Liver (tissue), 9 donors: ENCODE data around the gene PLCB4. TPM values are rescaled to one million over a fixed set of nuclear protein-coding genes. Genes with fewer than 3 reads are reported as not detected.

Source experiments
- DNase-seq: peaks from one replicate; pipeline ENCODE4 v3.0.0-alpha.2; 2017; ENCODE audit warnings: low spot score
- H3K27ac ChIP-seq, 2 donors: one replicate each; pipeline ENCODE4 v1.7.0; 2013; ENCODE audit warnings: inconsistent platforms in 2 of 2, low read length in 2 of 2, control low read depth in 1 of 2, low read depth in 1 of 2, mild to moderate bottlenecking in 1 of 2
- H3K27me3 ChIP-seq, 4 donors: one replicate each; pipeline versions ENCODE4 v1.6.1 to v1.7.0; 2013; ENCODE audit warnings: low read length in 3 of 4, inconsistent platforms in 1 of 4, mild to moderate bottlenecking in 1 of 4, moderate library complexity in 1 of 4; ENCODE audit not compliant: control insufficient read depth in 4 of 4, insufficient read depth in 4 of 4
- H3K36me3 ChIP-seq, 4 donors: one replicate each; pipeline versions ENCODE4 v1.6.1 to v1.7.0; 2013; ENCODE audit warnings: low read length in 3 of 4, mild to moderate bottlenecking in 3 of 4, low read depth in 1 of 4, moderate library complexity in 1 of 4; ENCODE audit not compliant: control insufficient read depth in 4 of 4, insufficient read depth in 3 of 4
- H3K4me1 ChIP-seq, 4 donors: one replicate each; pipeline versions ENCODE4 v1.6.1 to v1.7.0; 2013; ENCODE audit warnings: low read length in 3 of 4, mild to moderate bottlenecking in 3 of 4, moderate library complexity in 1 of 4; ENCODE audit not compliant: control insufficient read depth in 4 of 4, insufficient read depth in 4 of 4
- H3K4me3 ChIP-seq, 3 donors: one replicate each; pipeline versions ENCODE4 v1.6.1 to v1.7.0; 2013; ENCODE audit warnings: low read length in 3 of 3, control low read depth in 1 of 3, low read depth in 1 of 3, mild to moderate bottlenecking in 1 of 3
- H3K9ac ChIP-seq, 2 donors: one replicate each; pipeline ENCODE4 v1.7.0; 2013; ENCODE audit warnings: low read length in 2 of 2, mild to moderate bottlenecking in 2 of 2, moderate library complexity in 2 of 2, control low read depth in 1 of 2, low read depth in 1 of 2
- H3K9me3 ChIP-seq, 4 donors: one replicate each; pipeline versions ENCODE4 v1.6.1 to v1.7.0; 2013; ENCODE audit warnings: low read length in 3 of 4; ENCODE audit not compliant: control insufficient read depth in 4 of 4
- ATF3 ChIP-seq: IDR thresholded peaks from 2 replicates; pipeline ENCODE4 v1.6.1; 2016; ENCODE audit warnings: antibody characterized with exemption
- CTCF ChIP-seq: fragments of 150-350 bp; IDR thresholded peaks from 2 replicates; pipeline ENCODE4 v1.5.1; 2017; ENCODE audit warnings: improper control_type of control experiment, low read depth, low read length; ENCODE audit not compliant: missing input control
- EGR1 ChIP-seq, 2 donors: IDR thresholded peaks; 2 replicates each; pipeline ENCODE4 v1.6.1; 2016 to 2018; ENCODE audit warnings: antibody characterized with exemption in 2 of 2, low read depth in 2 of 2
- FOXA2 ChIP-seq: IDR thresholded peaks from 2 replicates; pipeline ENCODE4 v1.6.1; 2016; ENCODE audit warnings: antibody characterized with exemption
- GABPA ChIP-seq, 2 donors: IDR thresholded peaks in 1 of 2; conservative IDR thresholded peaks in 1 of 2; 2 replicates each; pipeline ENCODE4 v1.6.1; 2016; ENCODE audit warnings: antibody characterized with exemption in 2 of 2, mild to moderate bottlenecking in 1 of 2, moderate library complexity in 1 of 2
- HNF4G ChIP-seq: IDR thresholded peaks from 2 replicates; pipeline ENCODE4 v1.6.1; 2016; ENCODE audit warnings: antibody characterized with exemption
- MAX ChIP-seq: IDR thresholded peaks from 2 replicates; pipeline ENCODE4 v1.6.1; 2016; ENCODE audit warnings: antibody characterized with exemption
- NR2F2 ChIP-seq: IDR thresholded peaks from 2 replicates; pipeline ENCODE4 v1.6.1; 2016; ENCODE audit warnings: antibody characterized with exemption
- REST ChIP-seq: IDR thresholded peaks from 2 replicates; pipeline ENCODE4 v1.6.1; 2016; ENCODE audit warnings: antibody characterized with exemption, mild to moderate bottlenecking
- RXRA ChIP-seq, 2 donors: IDR thresholded peaks; 2 replicates each; pipeline ENCODE4 v1.6.1; 2017 to 2018; ENCODE audit warnings: antibody characterized with exemption in 2 of 2, mild to moderate bottlenecking in 1 of 2
- SP1 ChIP-seq: IDR thresholded peaks from 2 replicates; pipeline ENCODE4 v1.6.1; 2018; ENCODE audit warnings: antibody characterized with exemption, mild to moderate bottlenecking
- TAF1 ChIP-seq: conservative IDR thresholded peaks from 2 replicates; pipeline ENCODE4 v1.6.1; 2016; ENCODE audit warnings: antibody characterized with exemption, mild to moderate bottlenecking
- YY1 ChIP-seq: IDR thresholded peaks from 2 replicates; pipeline ENCODE4 v1.6.1; 2016; ENCODE audit warnings: antibody characterized with exemption, mild to moderate bottlenecking
- WGBS: extraction: QIAGEN DNeasy Blood & Tissue Kit; methylation state at CpG from one replicate; pipeline ENCODE4 v1.1.7; 2013; 5-methylcytosine and 5-hydroxymethylcytosine counted together
- polyA plus RNA-seq, 2 donors: library from polyadenylated mRNA; stranded (reverse) in 1 of 2; unstranded in 1 of 2; fragments of 200-250 nt in 1 of 2; fragments of >200 nt in 1 of 2; fragmentation: Nextera tagmentation in 1 of 2; extraction: Ambion mirVana in 1 of 2; gene quantifications; one replicate each; pipeline versions ENCODE4 v1.2.1 to v1.2.3, GENCODE V29; 2013 to 2015
- total RNA-seq, 2 donors: library from RNA; depleted of rRNA; stranded (reverse); fragments of >200 nt; gene quantifications; one replicate each; pipeline ENCODE4 v1.2.3, GENCODE V29; 2014
- donor health status: healthy.
- donor health status: healthy.
- donor health status: healthy.
- donor health status: healthy.
- donor health status: healthy.

PLCB4 gene
- total and polyA plus RNA-seq, 4 donors: 0.14 to 0.67 (median 0.30) TPM

GRCh38 chr20:9154464-9155024, 85.7 kb downstream of the PLCB4 start:
- Histone ChIP-seq H3K9me3 (peaks cover 0 to 6% (median 4%) of the 10 kb centered on the region in 4 donors), H3K27ac (no peak overlapping the region), H3K36me3 (no peaks in the 10 kb centered on the region), H3K27me3 (no peaks in the 10 kb centered on the region), H3K9ac (no peak overlapping the region), H3K4me3 (no peak overlapping the region), H3K4me1 (no peaks in the 10 kb centered on the region)
- WGBS: 57% methylated on average over 1 of the region's 1 CpG
- TF ChIP-seq EGR1 (IDR thresholded peaks at IDR 0.05; ENCODE audit: low read depth in 2 of 2) (no peak), GABPA (IDR thresholded peaks at IDR 0.05 in 1 of 2, conservative IDR thresholded peaks at IDR 0.05 in 1 of 2) (no peak), CTCF (no peak), REST (no peak), ATF3 (no peak), SP1 (no peak), HNF4G (no peak), NR2F2 (no peak), FOXA2 (no peak), TAF1 (no peak), RXRA (IDR thresholded peaks at IDR 0.05) (no peak), YY1 (no peak), MAX (no peak)
- no peak for DNase-seq

- TF ChIP-seq HNF4G: no peak
- TF ChIP-seq NR2F2: no peak
- TF ChIP-seq MAX: no peak
- no peak for TF ChIP-seq TAF1
- TF ChIP-seq FOXA2: no peak
- Histone ChIP-seq H3K27ac (no peak overlapping the region), H3K9me3 (peaks cover 0 to 6% (median 4%) of the 10 kb centered on the region in 4 donors)
Observed at GRCh38 chr20:9156529-9157280, 87.8 kb downstream of the PLCB4 start.

More at GRCh38 chr20:9156529-9157280, 87.8 kb downstream of the PLCB4 start:
- 67% methylated on average over 4 of the region's 4 CpGs for WGBS
- no peak overlapping the region for H3K9ac ChIP-seq
- H3K36me3 ChIP-seq: no peaks in the 10 kb centered on the region
- H3K4me1 ChIP-seq: no peaks in the 10 kb centered on the region
- no peaks in the 10 kb centered on the region for H3K27me3 ChIP-seq
- no peak for DNase-seq
- H3K4me3 ChIP-seq: no peak overlapping the region
